Measurements from ENCODE around the gene RGS10.

RGS10 gene

DNA sequence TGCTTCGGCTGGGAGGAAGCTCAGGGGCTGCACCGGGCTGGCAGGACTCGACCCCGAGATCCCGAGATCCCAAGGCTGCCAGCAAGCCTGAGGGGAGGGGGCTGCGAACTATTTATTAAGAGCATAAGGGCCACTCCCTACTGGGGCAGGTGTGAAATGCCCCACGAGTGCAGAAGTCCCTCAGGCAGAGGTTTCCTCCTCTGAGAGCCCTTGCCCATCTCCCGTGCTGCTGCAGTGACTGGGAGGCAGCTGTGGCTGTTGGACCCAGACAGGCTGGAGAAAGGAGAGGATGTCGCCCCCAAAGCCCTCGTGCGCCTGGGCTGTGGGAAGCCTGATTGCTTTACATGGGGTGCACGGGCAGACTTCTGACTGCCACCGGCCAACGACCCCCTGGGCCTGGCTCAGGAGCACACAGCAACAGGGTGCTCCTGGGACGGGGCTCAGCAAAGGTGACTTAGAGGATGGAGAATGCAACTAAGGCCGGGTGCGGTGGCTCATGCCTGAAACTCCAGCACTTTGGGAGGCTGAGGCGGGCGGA, 39.8 kb downstream of the RGS10 start:
- DNase-seq (ENCODE audit: low spot score) = no peak
- TF ChIP-seq CTCF (IDR thresholded peaks at IDR 0.05; ENCODE audit: extremely low read depth, insufficient read depth, missing control alignments) = no peak
- in situ Hi-C loops (cut with MboI; ENCODE audit: low pct_unique_long_range_greater_than_20kb, low sequenced_read_pairs, unreplicated experiment) = no loop called here

DNA sequence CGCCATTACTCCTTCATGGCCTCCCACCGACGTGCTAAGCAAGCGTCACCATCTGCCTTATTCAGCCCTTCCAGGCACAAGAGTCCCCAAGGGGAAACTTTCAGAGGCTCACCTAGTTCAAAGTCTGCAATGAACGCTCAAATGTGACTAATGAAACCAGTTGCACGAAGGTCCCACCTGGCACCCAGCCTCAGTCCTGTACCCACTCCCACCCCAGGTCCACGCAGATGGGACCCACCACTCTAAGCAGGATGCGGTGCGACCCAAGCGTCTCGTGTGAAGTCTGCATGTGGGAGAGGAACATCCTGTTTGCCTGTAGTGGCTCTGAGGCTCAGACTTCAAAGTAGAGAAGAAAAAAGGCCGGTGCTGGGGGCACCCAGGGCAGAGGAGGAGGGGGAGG, 40.3 kb downstream of the RGS10 start:
- in situ Hi-C loops (cut with MboI; ENCODE audit: low pct_unique_long_range_greater_than_20kb, low sequenced_read_pairs, unreplicated experiment) = no loop called here
- TF ChIP-seq CTCF (IDR thresholded peaks at IDR 0.05; ENCODE audit: extremely low read depth, insufficient read depth, missing control alignments) = no peak
- peak; percentile 46 for DNase-seq (ENCODE audit: low spot score)

DNA sequence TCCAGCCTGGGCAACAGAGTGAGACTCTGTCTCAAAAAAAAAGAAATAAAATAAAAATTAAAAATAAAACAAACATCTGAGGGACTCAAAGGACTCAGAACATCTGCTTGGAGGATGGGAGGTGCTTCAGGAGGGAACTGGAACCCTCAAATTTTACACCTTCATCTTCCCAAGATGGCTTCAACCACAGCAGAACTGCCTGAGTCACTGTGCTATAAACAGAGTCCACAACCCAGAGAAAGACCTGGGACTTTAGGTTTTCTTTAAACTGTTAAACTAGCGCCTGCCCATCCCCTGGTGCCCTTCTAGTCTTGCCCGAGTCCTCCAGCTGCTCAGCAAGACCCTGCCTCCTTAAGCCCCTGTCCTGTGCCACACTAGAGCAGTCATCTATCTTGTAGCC, 40.8 kb downstream of the RGS10 start:
- no peak for TF ChIP-seq CTCF (IDR thresholded peaks at IDR 0.05; ENCODE audit: extremely low read depth, insufficient read depth, missing control alignments)
- in situ Hi-C loops (cut with MboI; ENCODE audit: low pct_unique_long_range_greater_than_20kb, low sequenced_read_pairs, unreplicated experiment) = no loop called here
- no peak for DNase-seq (ENCODE audit: low spot score)

GRCh38 chr10:119500821-119501220, 41.7 kb downstream of the RGS10 start:
- TF ChIP-seq CTCF (IDR thresholded peaks at IDR 0.05; ENCODE audit: extremely low read depth, insufficient read depth, missing control alignments) = no peak
- in situ Hi-C loops (cut with MboI; ENCODE audit: low pct_unique_long_range_greater_than_20kb, low sequenced_read_pairs, unreplicated experiment) = no loop called here
- no peak for DNase-seq (ENCODE audit: low spot score)

DNA sequence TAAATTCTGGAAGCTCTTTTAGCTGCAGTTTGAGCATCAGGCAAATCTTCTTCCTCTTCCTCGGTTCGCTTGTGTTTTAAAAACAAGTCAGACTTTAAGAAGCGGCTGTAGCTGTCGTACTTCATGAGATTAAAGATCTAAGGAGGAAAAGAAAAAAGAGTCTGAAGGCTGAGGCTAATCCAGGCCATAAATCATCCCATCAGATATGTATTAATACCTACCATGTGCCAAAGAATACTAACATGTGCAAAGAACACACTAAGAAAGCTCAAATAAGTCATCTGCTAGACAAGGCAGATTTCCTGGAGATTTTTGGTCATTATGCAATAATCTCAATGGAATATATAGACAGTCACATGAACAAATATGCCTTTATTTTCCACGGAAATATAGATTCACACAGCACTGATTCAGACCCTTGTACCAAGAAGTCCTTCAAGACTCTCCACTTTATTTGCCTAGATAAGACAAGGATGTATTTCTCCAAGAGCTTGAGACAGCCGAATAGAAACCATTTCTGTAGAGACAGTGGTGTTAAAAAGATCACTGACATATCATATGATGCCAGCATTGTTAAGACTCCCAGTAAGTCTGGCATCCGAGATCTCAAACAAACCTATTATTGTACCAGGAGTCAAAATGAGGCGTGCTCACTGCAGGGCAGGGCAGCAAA, 42.3 kb downstream of the RGS10 start:
- DNase-seq (ENCODE audit: low spot score) = no peak
- in situ Hi-C loops (cut with MboI; ENCODE audit: low pct_unique_long_range_greater_than_20kb, low sequenced_read_pairs, unreplicated experiment) = no loop called here
- no peak for TF ChIP-seq CTCF (IDR thresholded peaks at IDR 0.05; ENCODE audit: extremely low read depth, insufficient read depth, missing control alignments)

GRCh38 chr10:119499677-119500002, 42.9 kb downstream of the RGS10 start:
- DNase-seq (ENCODE audit: low spot score) = no peak
- no peak for TF ChIP-seq CTCF (IDR thresholded peaks at IDR 0.05; ENCODE audit: extremely low read depth, insufficient read depth, missing control alignments)
- in situ Hi-C loops (cut with MboI; ENCODE audit: low pct_unique_long_range_greater_than_20kb, low sequenced_read_pairs, unreplicated experiment) = no loop called here

Data from GM13977 (cell line).